ENCODE data around the gene SFI1.

Gene SFI1, protein sequence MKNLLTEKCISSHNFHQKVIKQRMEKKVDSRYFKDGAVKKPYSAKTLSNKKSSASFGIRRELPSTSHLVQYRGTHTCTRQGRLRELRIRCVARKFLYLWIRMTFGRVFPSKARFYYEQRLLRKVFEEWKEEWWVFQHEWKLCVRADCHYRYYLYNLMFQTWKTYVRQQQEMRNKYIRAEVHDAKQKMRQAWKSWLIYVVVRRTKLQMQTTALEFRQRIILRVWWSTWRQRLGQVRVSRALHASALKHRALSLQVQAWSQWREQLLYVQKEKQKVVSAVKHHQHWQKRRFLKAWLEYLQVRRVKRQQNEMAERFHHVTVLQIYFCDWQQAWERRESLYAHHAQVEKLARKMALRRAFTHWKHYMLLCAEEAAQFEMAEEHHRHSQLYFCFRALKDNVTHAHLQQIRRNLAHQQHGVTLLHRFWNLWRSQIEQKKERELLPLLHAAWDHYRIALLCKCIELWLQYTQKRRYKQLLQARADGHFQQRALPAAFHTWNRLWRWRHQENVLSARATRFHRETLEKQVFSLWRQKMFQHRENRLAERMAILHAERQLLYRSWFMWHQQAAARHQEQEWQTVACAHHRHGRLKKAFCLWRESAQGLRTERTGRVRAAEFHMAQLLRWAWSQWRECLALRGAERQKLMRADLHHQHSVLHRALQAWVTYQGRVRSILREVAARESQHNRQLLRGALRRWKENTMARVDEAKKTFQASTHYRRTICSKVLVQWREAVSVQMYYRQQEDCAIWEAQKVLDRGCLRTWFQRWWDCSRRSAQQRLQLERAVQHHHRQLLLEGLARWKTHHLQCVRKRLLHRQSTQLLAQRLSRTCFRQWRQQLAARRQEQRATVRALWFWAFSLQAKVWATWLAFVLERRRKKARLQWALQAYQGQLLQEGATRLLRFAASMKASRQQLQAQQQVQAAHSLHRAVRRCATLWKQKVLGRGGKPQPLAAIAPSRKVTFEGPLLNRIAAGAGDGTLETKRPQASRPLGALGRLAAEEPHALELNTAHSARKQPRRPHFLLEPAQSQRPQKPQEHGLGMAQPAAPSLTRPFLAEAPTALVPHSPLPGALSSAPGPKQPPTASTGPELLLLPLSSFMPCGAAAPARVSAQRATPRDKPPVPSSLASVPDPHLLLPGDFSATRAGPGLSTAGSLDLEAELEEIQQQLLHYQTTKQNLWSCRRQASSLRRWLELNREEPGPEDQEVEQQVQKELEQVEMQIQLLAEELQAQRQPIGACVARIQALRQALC

DNA sequence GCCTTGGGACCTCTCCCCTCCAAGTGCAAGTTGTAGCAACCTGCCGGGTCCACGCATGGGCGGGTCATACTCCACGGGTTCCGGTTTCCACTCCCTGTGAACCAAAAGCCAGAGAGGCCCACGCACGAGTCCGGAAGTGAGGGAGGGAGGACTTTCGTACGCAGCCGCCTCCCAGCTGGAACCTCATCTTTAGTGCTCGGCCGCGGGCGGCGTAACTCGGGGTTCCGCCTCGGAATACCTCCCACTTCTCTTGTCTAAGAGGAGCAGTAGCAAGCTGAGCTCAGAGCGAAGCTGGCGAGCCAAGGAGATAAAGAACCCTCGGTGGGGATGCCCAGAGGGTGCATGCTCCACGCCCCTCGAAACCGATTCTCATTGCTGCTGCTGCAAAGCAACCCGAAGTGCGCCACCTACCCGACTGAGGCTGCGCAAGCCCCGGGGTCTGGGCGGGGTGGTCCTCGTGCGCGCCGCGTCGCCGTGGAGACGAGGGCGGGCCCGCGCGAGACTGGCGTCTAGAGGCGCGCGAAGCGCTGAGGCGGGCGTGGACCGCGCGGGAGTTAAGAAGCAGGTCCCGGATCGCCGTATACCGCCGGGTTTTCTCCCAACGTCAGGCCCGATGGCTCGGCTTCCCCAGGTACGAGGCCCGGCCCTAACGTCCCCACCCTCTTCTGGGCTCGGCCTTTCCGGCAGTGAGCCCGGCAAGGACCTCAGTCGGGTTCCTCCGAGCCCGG is at the start of gene SFI1:
TSS of gene SFI1 (plus strand) at position 530 of the 728 bp plus-strand sequence. CDS start 11,749 bp downstream, outside the sequence.
- TF ChIP-seq, protein P1, sequence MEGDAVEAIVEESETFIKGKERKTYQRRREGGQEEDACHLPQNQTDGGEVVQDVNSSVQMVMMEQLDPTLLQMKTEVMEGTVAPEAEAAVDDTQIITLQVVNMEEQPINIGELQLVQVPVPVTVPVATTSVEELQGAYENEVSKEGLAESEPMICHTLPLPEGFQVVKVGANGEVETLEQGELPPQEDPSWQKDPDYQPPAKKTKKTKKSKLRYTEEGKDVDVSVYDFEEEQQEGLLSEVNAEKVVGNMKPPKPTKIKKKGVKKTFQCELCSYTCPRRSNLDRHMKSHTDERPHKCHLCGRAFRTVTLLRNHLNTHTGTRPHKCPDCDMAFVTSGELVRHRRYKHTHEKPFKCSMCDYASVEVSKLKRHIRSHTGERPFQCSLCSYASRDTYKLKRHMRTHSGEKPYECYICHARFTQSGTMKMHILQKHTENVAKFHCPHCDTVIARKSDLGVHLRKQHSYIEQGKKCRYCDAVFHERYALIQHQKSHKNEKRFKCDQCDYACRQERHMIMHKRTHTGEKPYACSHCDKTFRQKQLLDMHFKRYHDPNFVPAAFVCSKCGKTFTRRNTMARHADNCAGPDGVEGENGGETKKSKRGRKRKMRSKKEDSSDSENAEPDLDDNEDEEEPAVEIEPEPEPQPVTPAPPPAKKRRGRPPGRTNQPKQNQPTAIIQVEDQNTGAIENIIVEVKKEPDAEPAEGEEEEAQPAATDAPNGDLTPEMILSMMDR (IDR thresholded peaks at IDR 0.05): peak; percentile 41; the same call in 1 of the 2 replicates

DNA sequence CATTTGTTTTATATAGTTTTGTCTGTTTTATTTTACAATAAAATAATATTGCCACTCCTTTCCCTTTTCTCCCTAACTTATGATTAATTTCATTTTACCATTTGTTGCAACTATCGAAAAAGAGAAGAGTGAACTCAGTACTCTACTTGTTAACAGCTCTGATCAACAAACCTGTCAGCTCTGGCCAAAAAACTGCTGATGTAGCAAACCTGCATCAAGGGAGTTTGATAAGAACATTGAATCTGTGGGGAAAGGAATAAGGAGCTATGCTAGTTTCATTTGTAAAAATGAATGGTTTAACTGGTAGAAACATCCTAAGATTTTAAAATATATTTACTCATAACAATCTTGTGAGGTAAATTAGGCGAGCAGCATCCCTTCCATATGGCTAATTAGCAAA is 49.6 kb upstream of the SFI1 start:
- TF ChIP-seq, protein P1 (IDR thresholded peaks at IDR 0.05): no peak

DNA sequence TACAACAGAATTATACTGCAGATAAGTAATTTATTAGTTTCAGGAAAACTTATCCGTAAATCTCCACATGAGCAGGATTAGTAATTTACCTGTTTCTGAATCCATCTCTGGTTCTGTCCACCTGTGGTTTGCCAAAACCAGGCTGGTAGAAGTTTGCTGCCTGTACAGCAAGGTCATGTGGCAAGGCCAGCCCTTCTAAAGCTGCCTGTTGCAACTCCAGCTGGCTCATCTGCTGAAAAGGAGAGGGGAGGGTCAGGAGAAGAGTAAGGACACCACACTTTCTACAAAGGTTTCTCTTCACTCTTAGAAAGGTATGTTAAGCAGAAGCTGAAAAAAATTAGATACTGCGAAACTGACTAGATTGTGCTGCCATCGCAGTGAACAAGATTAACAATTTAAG is 49.0 kb upstream of the SFI1 start:
- TF ChIP-seq, protein P1 (IDR thresholded peaks at IDR 0.05): no peak

DNA sequence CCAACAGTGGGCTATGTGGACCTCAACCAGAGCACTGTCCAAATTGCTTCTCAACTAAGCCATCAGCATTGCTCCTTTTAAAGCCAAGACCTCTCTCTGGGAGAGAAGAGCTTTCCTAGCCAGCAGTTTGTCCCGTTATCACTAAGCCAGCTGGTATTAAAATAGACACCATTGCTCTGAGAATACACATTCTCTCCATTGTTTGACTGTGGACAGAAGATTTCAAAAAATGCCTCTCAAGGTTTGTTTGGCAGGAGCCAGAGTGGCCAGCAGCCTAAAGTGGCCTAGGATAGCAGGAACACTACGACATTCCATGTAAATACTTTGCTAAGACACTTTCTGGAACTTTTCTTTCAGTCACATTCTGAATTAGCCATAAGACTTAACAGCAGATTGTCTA is 48.0 kb upstream of the SFI1 start:
- TF ChIP-seq, protein P1 (IDR thresholded peaks at IDR 0.05): no peak

DNA sequence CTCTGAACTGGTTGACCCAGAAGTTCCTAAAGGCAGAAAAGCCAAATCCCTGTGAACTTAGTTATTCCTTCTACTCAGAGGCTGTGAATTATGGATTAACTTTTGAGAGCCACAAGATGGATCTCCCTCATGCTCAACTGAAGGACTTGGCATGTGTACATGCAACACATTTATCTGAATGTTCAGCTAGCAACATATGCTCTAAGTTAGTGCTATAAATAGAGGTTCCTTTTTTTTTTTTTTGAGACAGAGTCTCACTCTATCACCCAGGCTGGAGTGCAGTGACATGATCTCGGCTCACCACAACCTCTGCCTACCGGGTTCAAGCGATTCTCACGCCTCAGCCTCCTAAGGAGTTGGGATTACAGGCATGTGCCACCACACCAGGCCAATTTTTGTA is 46.8 kb upstream of the SFI1 start:
- TF ChIP-seq, protein P1 (IDR thresholded peaks at IDR 0.05): no peak

DNA sequence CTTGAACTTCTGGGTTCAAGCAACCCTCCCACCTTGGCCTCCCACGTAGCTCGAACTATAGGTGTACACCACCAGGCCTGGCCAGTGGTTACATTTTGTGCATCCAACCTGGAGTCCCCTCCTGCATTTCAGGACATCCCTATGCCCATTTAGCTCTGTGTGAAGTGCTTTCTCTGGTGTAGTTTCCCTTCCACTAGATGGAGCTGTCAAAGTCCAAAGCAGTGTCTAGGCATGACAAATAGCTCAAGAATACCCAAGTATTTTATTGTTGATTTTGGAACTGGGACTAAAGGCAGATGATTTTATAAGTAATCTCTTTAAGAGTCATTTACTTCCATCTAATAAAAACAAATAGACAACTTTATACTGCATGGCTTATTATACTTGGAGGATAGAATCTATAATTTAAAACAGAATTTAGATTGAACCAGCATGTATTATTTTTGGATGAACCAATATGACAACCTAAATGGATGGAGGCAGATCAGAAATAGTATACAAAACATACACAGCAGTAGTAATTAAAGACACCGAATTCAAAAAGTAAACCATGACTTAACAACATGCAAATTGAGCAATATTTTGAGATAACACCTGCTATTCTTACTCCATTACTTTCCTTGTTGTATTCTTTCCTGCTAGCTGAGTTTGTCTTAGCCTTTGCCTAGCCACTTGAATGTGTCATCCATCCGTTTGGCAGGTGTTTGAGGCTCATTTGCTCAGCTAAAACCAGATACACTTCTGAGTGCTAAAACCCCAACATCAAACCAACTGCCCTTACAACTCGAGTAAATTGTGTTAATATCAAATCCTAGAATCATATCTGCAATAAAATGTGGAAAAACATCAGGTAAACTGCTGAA is 44.4 kb upstream of the SFI1 start:
- TF ChIP-seq, protein P1 (IDR thresholded peaks at IDR 0.05): peak; percentile 83

Measured in LNCAP (cell line).